GM18520 (cell line): ENCODE measurements around the gene ANAPC15.

Source experiments
- ATAC-seq: cut with Tn5 transposase; IDR thresholded peaks from one replicate; pipeline ENCODE4 v1.9.1; 2021; ENCODE audit not compliant: unreplicated experiment

Gene ANAPC15

DNA sequence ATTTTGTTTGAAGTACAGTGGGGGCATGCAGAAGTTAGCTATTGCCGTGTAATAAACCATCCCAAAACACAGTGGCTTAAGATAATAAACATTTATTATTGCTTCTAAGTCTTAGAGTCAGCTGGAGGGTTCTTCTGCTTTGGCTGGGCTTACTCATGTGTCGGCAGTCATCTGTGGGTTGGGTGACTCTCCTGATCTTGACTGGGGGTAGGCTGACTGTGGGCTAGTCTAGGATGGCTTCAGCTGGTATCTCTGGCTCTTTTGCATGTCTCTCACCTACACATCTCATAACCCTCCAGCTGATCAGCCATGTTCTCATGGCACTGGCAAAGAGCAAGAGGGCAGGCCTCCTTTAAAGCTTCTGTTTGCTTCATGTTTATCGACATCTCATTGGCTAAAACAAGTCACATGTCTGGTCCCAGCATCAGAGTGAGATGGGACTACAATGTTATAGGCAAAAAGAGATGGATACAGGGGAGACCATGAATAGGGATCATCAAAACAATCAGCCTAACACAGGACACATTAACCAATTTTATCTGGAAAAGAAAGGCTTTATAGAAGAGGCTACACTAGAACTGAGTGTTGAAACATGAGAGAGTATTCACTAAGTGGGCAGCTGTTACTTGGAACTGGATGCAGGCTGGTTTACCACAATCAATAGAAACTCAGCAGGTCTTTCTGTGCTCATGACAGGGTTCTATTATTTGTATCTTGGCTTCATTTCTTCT lies 26.7 kb downstream of the ANAPC15 start:
- no peak for ATAC-seq

- no peak for ATAC-seq
These were observed 27.5 kb downstream of the ANAPC15 start for GRCh38 chr11:72084965-72085364.

DNA sequence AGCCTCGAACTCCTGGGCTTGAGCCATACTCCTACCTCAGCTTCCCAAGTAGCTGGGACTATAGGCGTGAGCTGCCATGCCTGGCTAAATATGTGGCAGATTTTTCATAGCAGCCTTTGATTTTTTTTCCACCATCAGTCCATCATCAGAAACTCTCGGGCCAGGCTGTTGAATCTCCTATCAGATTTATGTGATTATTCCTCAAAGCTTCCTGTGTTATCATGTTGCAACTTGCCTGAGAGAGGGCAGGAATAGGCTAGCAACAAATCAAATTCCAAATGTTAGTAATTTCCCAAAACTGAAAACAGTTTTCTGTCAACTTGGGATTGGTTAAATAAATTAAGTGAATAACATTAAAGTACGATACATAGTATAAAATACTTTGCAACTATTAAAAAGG lies 28.4 kb downstream of the ANAPC15 start:
- ATAC-seq = no peak

GRCh38 chr11:72083414-72083813 lies 29.1 kb downstream of the ANAPC15 start:
- no peak for ATAC-seq

- no peak for ATAC-seq
These were observed 30.6 kb downstream of the ANAPC15 start for GRCh38 chr11:72081821-72082453.

- no peak for ATAC-seq
These were observed 31.3 kb downstream of the ANAPC15 start for GRCh38 chr11:72081184-72081644.

- peak; percentile 88 for ATAC-seq
These were observed 31.9 kb downstream of the ANAPC15 start, which contains the start of the genes LRRC51 and NUMA1 for GRCh38 chr11:72080326-72081183. LRRC51 (plus strand) TSS chr11:72080850; CDS start chr11:72089084, 8,234 bp downstream. NUMA1 (minus strand) TSS chr11:72080542; CDS start chr11:72035943, 44,599 bp downstream.

- no peak for ATAC-seq
These were observed 32.6 kb downstream of the ANAPC15 start for GRCh38 chr11:72079819-72080325.

DNA sequence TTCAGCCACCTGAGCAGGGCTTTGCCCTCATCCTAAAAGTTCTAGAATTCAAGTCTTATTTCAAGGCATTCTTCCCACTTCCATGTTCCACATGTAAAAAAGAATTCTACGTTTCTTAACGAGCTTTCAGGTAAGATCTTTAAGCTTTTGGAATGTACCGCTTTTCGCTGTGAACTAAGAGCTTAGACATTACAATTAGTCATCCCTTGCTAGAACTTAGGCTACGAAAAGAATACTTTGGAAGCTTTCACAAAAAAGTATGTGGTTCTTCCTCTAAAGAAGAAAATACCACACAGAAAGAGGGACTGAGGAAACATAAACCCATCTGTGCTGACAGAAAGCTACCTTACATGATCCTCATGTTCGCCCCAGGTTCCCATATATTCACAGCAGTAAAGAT lies 34.0 kb downstream of the ANAPC15 start:
- no peak for ATAC-seq

DNA sequence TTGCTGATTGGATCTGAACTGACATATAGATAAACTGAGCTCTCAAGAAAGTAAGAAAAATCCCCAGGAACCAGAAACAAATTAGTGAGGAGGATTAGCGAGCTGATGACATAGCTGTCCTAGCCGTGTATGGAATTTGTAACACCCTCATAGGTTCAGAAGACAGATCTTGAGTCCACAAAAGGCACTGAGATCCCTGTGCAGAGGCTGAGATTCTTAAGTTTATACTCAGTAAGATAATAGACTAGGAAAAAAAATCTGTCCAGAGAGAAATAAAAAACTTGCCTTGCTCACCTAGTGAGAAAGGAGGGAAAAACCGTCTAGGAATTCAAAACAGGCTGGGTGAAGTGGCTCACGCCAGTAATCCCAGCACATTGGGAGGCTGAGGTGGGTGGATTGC lies 36.7 kb downstream of the ANAPC15 start:
- ATAC-seq = no peak

GRCh38 chr11:72075109-72075508 lies 37.4 kb downstream of the ANAPC15 start:
- ATAC-seq = no peak

DNA sequence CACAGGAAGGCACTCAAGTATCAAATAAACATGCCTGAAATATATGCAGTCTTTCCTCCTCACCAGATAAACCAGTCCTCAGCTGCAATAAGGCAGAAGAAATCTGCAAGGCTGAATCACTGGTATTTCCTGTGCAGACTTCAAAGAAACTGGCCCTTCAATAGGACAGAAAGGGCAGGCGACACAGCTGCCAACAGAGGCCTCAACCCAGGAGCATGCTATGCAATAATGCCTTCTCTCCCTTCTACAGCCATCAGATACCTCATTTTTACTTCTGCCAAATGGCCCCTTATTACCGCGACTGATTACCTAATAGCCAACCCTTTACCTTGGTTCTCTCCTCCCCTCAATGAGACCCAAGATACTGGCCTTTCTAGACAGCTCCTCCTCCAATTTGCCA lies 40.1 kb downstream of the ANAPC15 start:
- no peak for ATAC-seq

DNA sequence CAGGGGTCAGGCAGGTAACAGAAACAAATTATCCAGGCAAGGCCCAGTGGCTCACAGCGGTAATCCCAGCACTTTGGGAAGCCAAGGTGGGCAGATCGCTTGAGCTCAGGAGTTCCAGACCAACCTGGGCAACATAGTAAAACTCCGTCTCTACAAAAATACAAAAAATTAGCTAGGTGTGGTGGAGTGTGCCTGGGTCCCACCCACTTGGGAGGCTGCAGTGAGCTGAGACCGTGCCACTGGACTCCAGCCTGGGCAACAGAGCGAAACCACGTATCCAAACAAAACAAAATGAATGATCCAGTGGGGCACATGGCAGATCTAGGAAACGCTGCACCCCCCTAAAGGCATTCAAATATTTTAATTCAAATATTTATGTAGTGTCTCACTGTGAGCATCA lies 42.0 kb downstream of the ANAPC15 start:
- no peak for ATAC-seq

GRCh38 chr11:72069787-72070251 lies 42.7 kb downstream of the ANAPC15 start:
- ATAC-seq = peak; percentile 51

DNA sequence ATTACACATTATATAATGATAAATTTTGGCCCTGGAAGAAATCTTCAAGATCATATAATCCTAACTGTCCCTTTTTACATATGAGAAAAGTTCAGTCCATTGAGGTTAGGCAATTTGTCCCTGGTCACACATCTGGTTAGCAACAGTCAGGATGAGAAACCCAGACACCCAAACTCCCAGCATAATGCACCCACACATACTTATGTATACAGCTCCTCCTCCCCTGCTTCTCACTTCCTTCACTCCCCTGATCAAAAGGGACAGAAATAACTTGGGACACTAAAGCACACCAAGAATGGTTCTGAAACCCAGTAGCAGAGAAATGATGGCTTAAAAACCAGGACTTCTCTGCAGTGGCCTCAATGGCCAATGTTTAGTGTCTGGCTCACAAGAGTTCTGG lies 43.3 kb downstream of the ANAPC15 start:
- ATAC-seq = no peak

DNA sequence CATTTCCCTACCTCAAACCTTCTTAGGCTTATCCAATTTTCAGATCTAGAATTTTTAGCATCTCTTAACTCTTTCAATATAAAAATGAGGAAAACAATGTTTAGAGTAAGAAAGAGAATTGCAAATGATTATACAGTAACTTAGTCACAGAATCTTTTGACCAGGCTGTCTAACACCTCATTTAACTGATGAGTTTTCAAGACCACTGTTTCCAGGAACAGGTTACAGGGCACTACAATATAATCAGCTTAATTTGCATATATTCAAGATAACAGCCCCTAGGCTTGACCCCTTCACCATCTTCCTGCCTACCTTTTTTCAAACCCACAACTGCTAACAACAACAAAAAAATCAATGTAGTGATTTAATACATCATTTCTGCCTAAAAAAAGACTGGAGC lies 44.8 kb downstream of the ANAPC15 start:
- no peak for ATAC-seq

GRCh38 chr11:72067266-72067665 lies 45.2 kb downstream of the ANAPC15 start:
- ATAC-seq = no peak

- no peak for ATAC-seq
These were observed 45.6 kb downstream of the ANAPC15 start for GRCh38 chr11:72066855-72067254.

GRCh38 chr11:72061739-72062396 lies 50.6 kb downstream of the ANAPC15 start:
- ATAC-seq = no peak
